IMR-90 (cell line): Measurements from ENCODE around the gene ARVCF. TPM values are rescaled to one million over a fixed set of nuclear protein-coding genes. Genes with fewer than 3 reads are reported as not detected.

ENCODE experiments used
- ATAC-seq: fragments of 200-7000 bp; cut with Tn5 transposase; 2 replicates; pipeline ENCODE4 v1.9.1; 2020; ENCODE audit warnings: low read depth, mild to moderate bottlenecking, moderate library complexity
- BruUV-seq: library from RNA; stranded (reverse); fragments of 400-500 nt; replicated peaks from 2 replicates; lab custom pipeline; 2021; lab: Mats Ljungman, UMichigan
- CTCF ChIA-PET: fragments of 300-600 bp; formaldehyde crosslinking; extraction: SDS; loops from one replicate; lab custom pipeline; 2021; ENCODE audit warnings: antibody characterized with exemption; lab: Yijun Ruan, JAX
- POLR2A ChIA-PET: fragments of 300-600 bp; sonication (Branson Sonifier 250); formaldehyde crosslinking; loops from one replicate; lab custom pipeline; 2022; ENCODE audit warnings: antibody characterized with exemption; ENCODE audit not compliant: unreplicated experiment; lab: Charles Lee
- DNase-seq: peaks from one replicate; pipeline ENCODE4 v3.0.0; 2013
- H2AFZ ChIP-seq: replicated peaks from 2 replicates; pipeline ENCODE3; 2013; ENCODE audit warnings: low read length, mild to moderate bottlenecking; ENCODE audit not compliant: poor library complexity
- H2AK5ac ChIP-seq: 2 replicates; pipeline ENCODE4 v1.6.1; 2013; ENCODE audit warnings: low read depth, low read length, inconsistent platforms
- H2AK9ac ChIP-seq: replicated peaks from 2 replicates; pipeline ENCODE3; 2013; ENCODE audit warnings: mild to moderate bottlenecking, low read depth, low read length, moderate library complexity; ENCODE audit not compliant: poor library complexity
- H2BK120ac ChIP-seq: 2 replicates; pipeline ENCODE4 v1.6.1; 2013; ENCODE audit warnings: low read depth, low read length, inconsistent platforms
- H2BK15ac ChIP-seq: 3 replicates; pipeline ENCODE4 v1.6.1; 2013; ENCODE audit warnings: low read depth, low read length, inconsistent platforms
- H2BK20ac ChIP-seq: 2 replicates; pipeline ENCODE4 v1.6.1; 2013; ENCODE audit warnings: low read depth, mild to moderate bottlenecking, inconsistent platforms, low read length, moderate library complexity
- H2BK5ac ChIP-seq: 2 replicates; pipeline ENCODE4 v1.6.1; 2013; ENCODE audit warnings: mild to moderate bottlenecking, low read depth, low read length, inconsistent platforms; ENCODE audit not compliant: poor library complexity, severe bottlenecking
- H3K14ac ChIP-seq: replicated peaks from 2 replicates; pipeline ENCODE4 v1.6.1; 2013; ENCODE audit warnings: low read depth, low read length, inconsistent platforms
- H3K18ac ChIP-seq: 2 replicates; pipeline ENCODE4 v1.6.1; 2013; ENCODE audit warnings: low read depth, low read length, control low read depth
- H3K23ac ChIP-seq: 2 replicates; pipeline ENCODE4 v1.6.1; 2013; ENCODE audit warnings: low read depth, low read length, inconsistent platforms
- H3K27ac ChIP-seq: 2 replicates; pipeline ENCODE4 v1.5.1; 2013; ENCODE audit warnings: mild to moderate bottlenecking, control low read depth, low read length; ENCODE audit not compliant: insufficient read depth
- H3K27me3 ChIP-seq: 2 replicates; pipeline ENCODE4 v1.6.1; 2013; ENCODE audit warnings: low read length; ENCODE audit not compliant: control insufficient read depth, insufficient read depth
- H3K36me3 ChIP-seq: 2 replicates; pipeline ENCODE4 v1.6.1; 2013; ENCODE audit warnings: low read length, mixed read lengths; ENCODE audit not compliant: control insufficient read depth, insufficient read depth
- H3K4ac ChIP-seq: 2 replicates; pipeline ENCODE4 v1.6.1; 2013; ENCODE audit warnings: low read depth, low read length, inconsistent platforms
- H3K4me1 ChIP-seq: 2 replicates; pipeline ENCODE4 v1.6.1; 2013; ENCODE audit warnings: low read length, mixed read lengths; ENCODE audit not compliant: control insufficient read depth, insufficient read depth
- H3K4me2 ChIP-seq: 2 replicates; pipeline ENCODE4 v1.6.1; 2013; ENCODE audit warnings: low read depth, mild to moderate bottlenecking, control low read depth, low read length, moderate library complexity
- H3K4me3 ChIP-seq: 2 replicates; pipeline ENCODE4 v1.5.1; 2013; ENCODE audit warnings: low read depth, mild to moderate bottlenecking, control low read depth, low read length, moderate library complexity; ENCODE audit not compliant: insufficient read depth
- H3K56ac ChIP-seq: 2 replicates; pipeline ENCODE4 v1.6.1; 2013; ENCODE audit warnings: low read length, inconsistent platforms; ENCODE audit not compliant: insufficient read depth; ENCODE audit errors: extremely low read depth
- H3K79me1 ChIP-seq, 2 experiments: 2 replicates each; pipeline ENCODE4 v1.6.1; 2013; ENCODE audit warnings: low read length in 2 of 2, inconsistent platforms in 1 of 2, low read depth in 1 of 2
- H3K9ac ChIP-seq: 2 replicates; pipeline ENCODE4 v1.6.1; 2013; ENCODE audit warnings: low read depth, low read length, control low read depth
- H3K9me1 ChIP-seq: 2 replicates; pipeline ENCODE4 v1.6.1; 2013; ENCODE audit warnings: low read length, inconsistent platforms; ENCODE audit not compliant: insufficient read depth
- H3K9me3 ChIP-seq: 2 replicates; pipeline ENCODE4 v1.6.1; 2013; ENCODE audit warnings: low read length; ENCODE audit not compliant: control insufficient read depth, insufficient read depth
- H4K20me1 ChIP-seq: 2 replicates; pipeline ENCODE4 v1.6.1; 2013; ENCODE audit warnings: low read length, inconsistent platforms; ENCODE audit not compliant: insufficient read depth
- H4K5ac ChIP-seq: 2 replicates; pipeline ENCODE4 v1.6.1; 2013; ENCODE audit warnings: mild to moderate bottlenecking, low read depth, low read length, control low read depth
- H4K8ac ChIP-seq, 2 experiments: 2 replicates each; pipeline ENCODE4 v1.6.1; 2013; ENCODE audit warnings: low read depth in 2 of 2, low read length in 2 of 2, control low read depth in 1 of 2, inconsistent platforms in 1 of 2
- H4K91ac ChIP-seq: 2 replicates; pipeline ENCODE4 v1.6.1; 2013; ENCODE audit warnings: low read depth, low read length, inconsistent platforms; ENCODE audit not compliant: insufficient read depth
- BHLHE40 ChIP-seq: fragments of 150-350 bp; IDR thresholded peaks from 2 replicates; pipeline ENCODE4 v1.6.1; 2016; ENCODE audit warnings: mild to moderate bottlenecking, low read depth, low read length
- ELK1 ChIP-seq: fragments of 150-350 bp; IDR thresholded peaks from 2 replicates; pipeline ENCODE4 v1.6.1; 2016; ENCODE audit warnings: low read depth, mild to moderate bottlenecking, low read length, moderate library complexity, borderline replicate concordance
- POLR2A ChIP-seq: IDR thresholded peaks from 2 replicates; pipeline ENCODE4 v1.6.1; 2012; ENCODE audit warnings: mild to moderate bottlenecking, low read depth, low read length
- RAD21 ChIP-seq: IDR thresholded peaks from 2 replicates; pipeline ENCODE4 v1.6.1; 2012; ENCODE audit warnings: low read length, improper control_type of control experiment
- WGBS, 2 experiments: methylation state at CpG; one replicate each; pipeline versions ENCODE4 v1.1.5 to v1.1.7; 2013; ENCODE audit warnings: missing lambda C conversion rate in 2 of 2; ENCODE audit not compliant: insufficient read length in 1 of 2; ENCODE audit errors: extremely low coverage in 2 of 2; 5-methylcytosine and 5-hydroxymethylcytosine counted together
- dilution Hi-C: fragments of 300-500 bp; cut with HindIII; formaldehyde crosslinking; loops from one replicate; pipeline ENCODE4 v1.14.3; 2018; ENCODE audit warnings: low sequenced_read_pairs; ENCODE audit not compliant: unreplicated experiment
- in situ Hi-C: fragments of 300-500 bp; cut with MboI; formaldehyde crosslinking; loops from 3 replicates; pipeline ENCODE4 v1.14.3; 2019; ENCODE audit warnings: low sequenced_read_pairs, inconsistent platforms, mixed read lengths
- intact Hi-C: fragments of 100-400 bp; cut with micrococcal nuclease; formaldehyde crosslinking; loops from 2 replicates; pipeline ENCODE4 v1.10.0; 2022
- polyA plus RNA-seq, 3 experiments: library from polyadenylated mRNA; depleted of rRNA; stranded (reverse); fragments of >200 nt; gene quantifications; 2 replicates each; pipeline ENCODE4 v1.2.3, GENCODE V29; 2012; ENCODE audit warnings: low replicate concordance in 1 of 3
- total RNA-seq: library from RNA; depleted of rRNA; stranded (reverse); fragments of >200 nt; gene quantifications from 2 replicates; pipeline ENCODE4 v1.2.3, GENCODE V29; 2012

Gene ARVCF
- total and polyA plus RNA-seq, 2 of the 4 experiments (the other 2 are of a cell fraction), result 8.6 to 14.1 TPM

GRCh38 chr22:19966908-19967750, 49.5 kb downstream of the ARVCF start:
- Histone ChIP-seq H3K4me1 (peaks cover 11% of the 10 kb centered on the region), H2BK5ac (no peak overlapping the region), H3K14ac (no peak overlapping the region), H3K27me3 (no peaks in the 10 kb centered on the region), H3K4me2 (no peak overlapping the region), H3K18ac (no peak overlapping the region), H2BK120ac (no peak overlapping the region), H4K5ac (no peak overlapping the region), H3K4ac (no peak overlapping the region), H2BK15ac (no peak overlapping the region), H3K9me1 (no peaks in the 10 kb centered on the region; the same call in 1 of the 2 replicates), H2BK20ac (no peak overlapping the region), H3K4me3 (no peak overlapping the region), H2AFZ (no peak overlapping the region), H3K9ac (no peak overlapping the region), H3K79me1 (peaks cover 3 to 17% of the 10 kb centered on the region in 2 experiments; a peak in 2 of 4 replicates), H3K9me3 (no peaks in the 10 kb centered on the region), H4K91ac (no peak overlapping the region), H3K56ac (no peak overlapping the region), H2AK9ac (no peak overlapping the region), H4K8ac (no peak overlapping the region), H3K27ac (no peak overlapping the region), H3K23ac (no peak overlapping the region), H2AK5ac (no peak overlapping the region), H3K36me3 (peaks cover 74% of the 10 kb centered on the region), H4K20me1 (peaks cover 28% of the 10 kb centered on the region)
- BruUV-seq, result no TSS peak
- dilution Hi-C loops (no loop called here), in situ Hi-C loops (no loop called here), intact Hi-C loops (no loop called here)
- ChIA-PET CTCF (interaction anchor here (1.3 kb wide), 1 partner anchor 46 kb away, joined by 4 read pairs; no protein-coding TSS in a partner anchor), POLR2A (no interaction called here)
- 88% methylated on average over 6 of the region's 20 CpGs; no CpG with 5 or more reads in 1 of the 2 experiments for WGBS, 2 experiments
- TF ChIP-seq RAD21 (no peak), ELK1 (no peak), POLR2A (no peak), BHLHE40 (no peak)
- ATAC-seq (no peak), DNase-seq (no peak)
